Aorta (tissue), 5 donors: ENCODE data around the gene TPRA1. TPM values are rescaled to one million over a fixed set of nuclear protein-coding genes. Genes with fewer than 3 reads are reported as not detected.

Experiments used
- ATAC-seq: fragments of 200-7000 bp; cut with Tn5 transposase; one replicate; pipeline ENCODE4 v1.9.1; 2022; ENCODE audit warnings: moderate library complexity; ENCODE audit not compliant: low FRiP score
- DNase-seq, 2 donors: peaks; one replicate each; pipeline ENCODE4 v3.0.0-alpha.2; 2020
- H3K27ac ChIP-seq, 2 donors: one replicate each; pipeline ENCODE4 v1.5.1; 2013; ENCODE audit warnings: low read length in 2 of 2, mild to moderate bottlenecking in 2 of 2, moderate library complexity in 2 of 2, control low read depth in 1 of 2, inconsistent platforms in 1 of 2, low read depth in 1 of 2
- H3K27me3 ChIP-seq, 2 donors: one replicate each; pipeline ENCODE4 v1.6.1; 2013; ENCODE audit warnings: control low read depth in 1 of 2, low read length in 1 of 2, mild to moderate bottlenecking in 1 of 2, moderate library complexity in 1 of 2; ENCODE audit not compliant: insufficient read depth in 2 of 2, control insufficient read depth in 1 of 2
- H3K36me3 ChIP-seq, 2 donors: one replicate each; pipeline ENCODE4 v1.6.1; 2013; ENCODE audit warnings: control low read depth in 1 of 2, low read length in 1 of 2, mild to moderate bottlenecking in 1 of 2; ENCODE audit not compliant: insufficient read depth in 2 of 2, control insufficient read depth in 1 of 2
- H3K4me1 ChIP-seq, 2 donors: one replicate each; pipeline ENCODE4 v1.6.1; 2013; ENCODE audit warnings: low read length in 2 of 2, control low read depth in 1 of 2, mild to moderate bottlenecking in 1 of 2, moderate library complexity in 1 of 2; ENCODE audit not compliant: insufficient read depth in 2 of 2, control insufficient read depth in 1 of 2
- H3K4me3 ChIP-seq, 2 donors: one replicate each; pipeline ENCODE4 v1.5.1; 2013; ENCODE audit warnings: low read length in 2 of 2, control low read depth in 1 of 2, mild to moderate bottlenecking in 1 of 2
- H3K9me3 ChIP-seq: one replicate; pipeline ENCODE4 v1.6.1; 2013; ENCODE audit warnings: mild to moderate bottlenecking, low read length; ENCODE audit not compliant: control insufficient read depth
- WGBS, 2 donors: extraction: QIAGEN DNeasy Blood & Tissue Kit; methylation state at CpG; one replicate each; pipeline ENCODE4 v1.1.7; 2013; 5-methylcytosine and 5-hydroxymethylcytosine counted together
- intact Hi-C, 2 donors: fragments of 100-400 bp; cut with DNase I; formaldehyde crosslinking; loops; one replicate each; pipeline versions ENCODE4 v1.14.2 to v1.15.0; 2022
- polyA plus RNA-seq, 2 donors: library from polyadenylated mRNA; stranded (reverse); fragments of 200-250 nt; gene quantifications; one replicate each; pipeline ENCODE4 v1.2.3, GENCODE V29; 2013
- total RNA-seq, 2 donors: library from RNA; stranded (reverse); fragmentation: NEBNext Ultra II Directional; extraction: Animal tissue kit (Norgen Biotek cat#: 25700); gene quantifications; one replicate each; pipeline ENCODE4 v1.2.1, GENCODE V29; 2021
- donor health status: healthy with polysubstance abuse.
- donor health status: Bipolar disorder and iron deficiency.
- donor health status: DM: no; HTN: no; CAD: no.
- donor health status: DM: no; HTN: no; CAD: no.
- donor health status: DM: yes; HTN: yes; CAD: no.

TPRA1 gene
- total and polyA plus RNA-seq, 4 donors: 7.8 to 45.2 (median 24.3) TPM

- H3K27me3 ChIP-seq: no peaks in the 10 kb centered on the region
- intact Hi-C loops: loop anchor here (5.0 to 10.0 kb wide), 5 partner anchors 93 to 1025 kb away; partner anchors contain the start of gene CHST13 (in 1 of the 2)
- 78 to 79% methylated on average over 9 of the region's 9 CpGs for WGBS, 2 donors
Measured at GRCh38 chr3:127549826-127550467, 40.6 kb downstream of the TPRA1 start.

GRCh38 chr3:127547761-127548605, 42.5 kb downstream of the TPRA1 start:
- no peaks in the 10 kb centered on the region for H3K9me3 ChIP-seq
- 2 to 3% methylated on average over 40 to 42 of the region's 42 CpGs for WGBS, 2 donors
- ATAC-seq: peak; percentile 94
- intact Hi-C loops: loop anchor here (2.0 to 10.0 kb wide), 7 partner anchors 91 to 1025 kb away; partner anchors contain the start of genes CHST13 (in 1 of the 2) and PLXNA1 (in 1 of the 2)
- H3K36me3 ChIP-seq: no peaks in the 10 kb centered on the region
- no peaks in the 10 kb centered on the region for H3K4me1 ChIP-seq
- no peak overlapping the region for H3K27ac ChIP-seq
- peak; percentile 88 to 93 for DNase-seq
- H3K27me3 ChIP-seq: no peaks in the 10 kb centered on the region
- H3K4me3 ChIP-seq: peak overlapping the region; percentile 11 to 27

More at GRCh38 chr3:127549826-127550467, 40.6 kb downstream of the TPRA1 start:
- H3K27ac ChIP-seq: no peak overlapping the region
- ATAC-seq (no peak), DNase-seq (no peak)
- H3K4me1 ChIP-seq: no peaks in the 10 kb centered on the region
- H3K4me3 ChIP-seq: no peak overlapping the region
- H3K36me3 ChIP-seq: no peaks in the 10 kb centered on the region
- no peaks in the 10 kb centered on the region for H3K9me3 ChIP-seq

- peak in 1 of 2 donors; percentile 73 for DNase-seq
Measured at GRCh38 chr3:127546970-127547733, 43.4 kb downstream of the TPRA1 start.

DNA sequence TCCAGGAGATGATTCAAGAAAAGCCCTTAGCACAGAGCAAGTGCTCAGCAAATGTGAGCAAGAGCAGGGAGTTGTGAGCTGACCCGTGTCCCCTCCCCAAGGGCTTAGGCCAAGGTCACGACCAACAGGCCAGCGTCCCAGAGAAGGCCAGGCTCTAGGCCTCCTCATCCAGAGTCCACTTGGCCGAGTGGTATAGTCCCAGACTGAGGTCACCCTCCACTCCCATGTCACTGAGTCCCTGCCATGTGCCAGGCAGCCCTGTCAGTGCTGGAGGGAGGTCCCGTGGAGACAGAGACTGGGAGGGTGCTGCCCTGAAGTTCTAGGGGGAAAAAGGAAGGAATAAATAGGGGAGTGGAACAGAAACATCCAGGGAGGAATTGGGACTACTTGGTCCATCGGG, 44.0 kb downstream of the TPRA1 start:
- no peak for DNase-seq
- ATAC-seq: no peak
- WGBS, 2 donors: 50 to 58% methylated on average over 6 of the region's 6 CpGs
- no peaks in the 10 kb centered on the region for H3K4me1 ChIP-seq
- intact Hi-C loops: loop anchor here (2.0 to 10.0 kb wide), 7 partner anchors 89 to 1024 kb away; partner anchors contain the start of genes CHST13 (in 1 of the 2) and PLXNA1 (in 1 of the 2)
- no peaks in the 10 kb centered on the region for H3K36me3 ChIP-seq
- H3K4me3 ChIP-seq: no peak overlapping the region
- no peaks in the 10 kb centered on the region for H3K27me3 ChIP-seq
- H3K9me3 ChIP-seq: no peaks in the 10 kb centered on the region
- H3K27ac ChIP-seq: peak overlapping the region in 1 of 2 donors; percentile 42

More at GRCh38 chr3:127546970-127547733, 43.4 kb downstream of the TPRA1 start:
- Histone ChIP-seq H3K9me3 (no peaks in the 10 kb centered on the region), H3K27ac (peak overlapping the region in 1 of 2 donors; percentile 42), H3K36me3 (no peaks in the 10 kb centered on the region), H3K4me1 (no peaks in the 10 kb centered on the region), H3K4me3 (peak overlapping the region; percentile 11 to 27), H3K27me3 (no peaks in the 10 kb centered on the region)
- ATAC-seq: peak; percentile 30
- 7 to 15% methylated on average over 14 to 24 of the region's 24 CpGs for WGBS, 2 donors
- intact Hi-C loops: loop anchor here (2.0 to 10.0 kb wide), 7 partner anchors 90 to 1024 kb away; partner anchors contain the start of genes CHST13 (in 1 of the 2) and PLXNA1 (in 1 of the 2)

DNA sequence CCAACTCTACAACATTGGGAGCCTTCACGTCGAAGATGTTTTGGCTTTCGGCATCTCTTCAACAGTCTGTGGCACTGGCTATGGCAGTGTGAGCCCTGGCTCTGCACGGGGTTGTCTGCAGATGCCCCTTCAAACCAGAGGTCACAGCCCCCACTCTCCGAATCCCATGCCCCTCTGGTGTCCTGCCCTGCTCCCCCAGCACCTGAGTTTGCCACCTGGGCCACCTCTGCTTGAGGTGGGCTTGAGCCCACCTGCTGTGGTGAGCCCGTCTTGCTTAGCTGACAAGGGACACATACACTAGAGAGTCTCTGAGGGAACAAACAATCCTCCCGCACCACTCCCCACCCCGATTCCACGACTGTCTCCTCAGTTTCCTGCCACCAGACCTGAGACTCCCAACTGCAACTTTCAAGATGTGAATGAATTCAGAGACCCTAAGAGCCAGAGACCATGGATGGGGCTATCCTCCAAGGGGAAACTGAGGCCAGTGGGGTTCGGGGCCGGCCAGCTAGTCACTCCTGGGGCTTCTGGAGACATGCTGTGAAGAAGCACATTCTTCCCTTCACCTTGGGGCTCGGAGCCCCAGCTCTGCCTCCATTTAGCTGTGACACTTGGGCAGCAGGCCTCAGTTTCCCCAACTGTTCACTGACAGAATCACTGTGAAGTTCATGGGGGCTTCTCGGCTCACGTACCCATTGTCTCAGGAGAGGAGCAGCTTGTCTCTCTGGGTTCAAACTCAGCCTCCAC, 44.6 kb downstream of the TPRA1 start:
- Histone ChIP-seq H3K27ac (no peak overlapping the region), H3K4me1 (no peaks in the 10 kb centered on the region), H3K36me3 (no peaks in the 10 kb centered on the region), H3K27me3 (no peaks in the 10 kb centered on the region), H3K4me3 (no peak overlapping the region), H3K9me3 (no peaks in the 10 kb centered on the region)
- DNase-seq: no peak
- ATAC-seq: no peak
- intact Hi-C loops: loop anchor here (2.0 to 10.0 kb wide), 8 partner anchors 89 to 1023 kb away; partner anchors contain the start of genes CHST13 (in 1 of the 2) and PLXNA1 (in 1 of the 2)
- WGBS, 2 donors: 90 to 95% methylated on average over 14 of the region's 14 CpGs

DNA sequence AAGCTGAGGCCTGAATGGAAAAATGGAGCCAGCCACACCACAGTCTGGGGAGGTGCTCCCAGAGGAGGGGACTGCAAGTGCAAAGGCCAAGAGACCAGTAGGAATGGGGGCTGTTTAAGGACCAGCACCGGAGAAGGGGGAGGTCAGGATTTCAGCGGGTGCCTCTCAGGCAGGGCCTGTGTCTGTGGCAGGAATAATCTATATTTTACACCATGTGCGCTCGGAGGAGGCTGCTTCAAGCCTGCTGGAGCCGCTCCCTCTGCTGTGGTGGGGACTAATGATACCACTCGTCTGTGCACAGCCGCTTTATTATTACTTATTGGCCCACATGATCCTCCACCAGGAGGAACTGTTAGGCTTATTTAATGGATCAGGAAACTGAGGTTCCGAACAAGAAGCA, 45.3 kb downstream of the TPRA1 start:
- H3K4me3 ChIP-seq: no peak overlapping the region

DNA sequence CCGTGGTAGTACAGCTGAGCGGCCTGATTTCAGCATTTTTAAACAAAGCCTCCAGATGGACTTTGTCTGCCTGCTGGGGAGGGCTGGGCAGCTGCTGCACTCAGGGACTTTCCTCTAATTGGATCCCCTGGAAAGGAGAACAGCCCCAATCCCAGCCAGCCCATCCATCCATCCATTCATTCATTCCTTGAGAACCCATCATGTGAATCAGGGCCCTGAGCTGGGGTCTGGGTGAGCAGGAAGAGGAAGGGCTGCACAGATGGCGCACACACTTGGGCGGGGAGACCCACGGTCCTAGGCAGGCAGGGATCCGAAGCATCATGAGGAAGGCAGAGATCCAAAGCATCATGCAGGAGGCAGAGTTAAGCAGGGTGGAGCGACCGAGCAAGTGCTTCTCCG, 45.7 kb downstream of the TPRA1 start:
- no peaks in the 10 kb centered on the region for H3K4me1 ChIP-seq
- ATAC-seq (no peak), DNase-seq (peak in 1 of 2 donors; percentile 35)
- no peaks in the 10 kb centered on the region for H3K36me3 ChIP-seq
- no peak overlapping the region for H3K27ac ChIP-seq
- intact Hi-C loops: loop anchor here (2.0 to 10.0 kb wide), 6 partner anchors 88 to 1020 kb away; partner anchors contain the start of gene CHST13 (in 1 of the 2)
- H3K27me3 ChIP-seq: no peaks in the 10 kb centered on the region
- H3K9me3 ChIP-seq: no peaks in the 10 kb centered on the region
- WGBS, 2 donors: 94% methylated on average over 9 of the region's 9 CpGs
- no peak overlapping the region for H3K4me3 ChIP-seq

More for the DNA sequence above, 45.3 kb downstream of the TPRA1 start:
- Histone ChIP-seq H3K9me3 (no peaks in the 10 kb centered on the region), H3K27me3 (no peaks in the 10 kb centered on the region), H3K36me3 (no peaks in the 10 kb centered on the region), H3K4me1 (no peaks in the 10 kb centered on the region), H3K27ac (no peak overlapping the region)
- ATAC-seq (no peak), DNase-seq (no peak)
- intact Hi-C loops: loop anchor here (2.0 to 10.0 kb wide), 6 partner anchors 88 to 1020 kb away; partner anchors contain the start of gene CHST13 (in 1 of the 2)
- WGBS, 2 donors: 94 to 97% methylated on average over 8 of the region's 8 CpGs
